NB4 (cell line): ENCODE results near the gene PXT1.

Experiments used
- TF ChIP-seq, protein P1 (sequence below): IDR thresholded peaks from one replicate; pipeline ENCODE4 v1.5.1; 2012; ENCODE audit warnings: low read depth, low read length
- TF ChIP-seq, protein P2 (sequence below): IDR thresholded peaks from 2 replicates; pipeline ENCODE4 v1.6.1; 2011; ENCODE audit warnings: low read depth, low read length

DNA sequence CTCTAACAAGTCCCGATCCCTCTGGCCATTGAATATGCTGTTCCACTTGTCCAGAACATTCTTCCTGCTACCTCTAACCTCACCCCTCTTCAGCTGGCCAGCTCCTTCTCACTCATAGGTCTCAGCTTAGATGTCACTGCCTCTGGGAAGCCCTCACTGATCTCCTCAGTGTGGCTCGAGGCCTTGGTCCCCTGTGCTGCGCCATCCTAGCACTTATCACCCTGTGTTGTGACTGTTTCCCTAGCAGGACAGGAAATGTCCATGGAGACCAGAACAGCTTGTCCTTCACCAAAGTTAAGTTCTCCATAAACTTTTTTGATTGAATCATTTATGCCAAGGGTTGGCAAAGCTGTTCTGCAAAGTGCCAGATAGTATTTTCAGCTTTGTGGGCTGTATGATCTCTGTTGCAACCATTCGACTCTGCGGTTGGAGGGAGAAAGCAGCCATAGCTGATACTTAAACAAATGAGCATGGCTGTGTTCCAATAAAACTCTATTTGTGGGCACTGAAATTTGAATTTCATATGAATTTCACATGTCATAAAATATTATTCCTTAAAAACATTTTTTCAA, 99.5 kb downstream of the PXT1 start:
- TF ChIP-seq, protein P1, sequence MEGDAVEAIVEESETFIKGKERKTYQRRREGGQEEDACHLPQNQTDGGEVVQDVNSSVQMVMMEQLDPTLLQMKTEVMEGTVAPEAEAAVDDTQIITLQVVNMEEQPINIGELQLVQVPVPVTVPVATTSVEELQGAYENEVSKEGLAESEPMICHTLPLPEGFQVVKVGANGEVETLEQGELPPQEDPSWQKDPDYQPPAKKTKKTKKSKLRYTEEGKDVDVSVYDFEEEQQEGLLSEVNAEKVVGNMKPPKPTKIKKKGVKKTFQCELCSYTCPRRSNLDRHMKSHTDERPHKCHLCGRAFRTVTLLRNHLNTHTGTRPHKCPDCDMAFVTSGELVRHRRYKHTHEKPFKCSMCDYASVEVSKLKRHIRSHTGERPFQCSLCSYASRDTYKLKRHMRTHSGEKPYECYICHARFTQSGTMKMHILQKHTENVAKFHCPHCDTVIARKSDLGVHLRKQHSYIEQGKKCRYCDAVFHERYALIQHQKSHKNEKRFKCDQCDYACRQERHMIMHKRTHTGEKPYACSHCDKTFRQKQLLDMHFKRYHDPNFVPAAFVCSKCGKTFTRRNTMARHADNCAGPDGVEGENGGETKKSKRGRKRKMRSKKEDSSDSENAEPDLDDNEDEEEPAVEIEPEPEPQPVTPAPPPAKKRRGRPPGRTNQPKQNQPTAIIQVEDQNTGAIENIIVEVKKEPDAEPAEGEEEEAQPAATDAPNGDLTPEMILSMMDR = no peak
- TF ChIP-seq, protein P2, sequence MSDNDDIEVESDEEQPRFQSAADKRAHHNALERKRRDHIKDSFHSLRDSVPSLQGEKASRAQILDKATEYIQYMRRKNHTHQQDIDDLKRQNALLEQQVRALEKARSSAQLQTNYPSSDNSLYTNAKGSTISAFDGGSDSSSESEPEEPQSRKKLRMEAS = no peak
